NCI-H774 (cell line): ENCODE measurements around the gene SMC5.
A peak's percentile ranks its signal among the peaks of the same experiment; 100 is the strongest.
"Not testable (repeated sequence)": the region's sequence is repeated elsewhere in the genome, so short reads cannot be mapped to it uniquely, and the experiment has no call there.

ENCODE experiments used
- DNase-seq: peaks from one replicate; lab custom pipeline; 2025; lab: John Stamatoyannopoulos, UW

The SMC5 gene

DNA sequence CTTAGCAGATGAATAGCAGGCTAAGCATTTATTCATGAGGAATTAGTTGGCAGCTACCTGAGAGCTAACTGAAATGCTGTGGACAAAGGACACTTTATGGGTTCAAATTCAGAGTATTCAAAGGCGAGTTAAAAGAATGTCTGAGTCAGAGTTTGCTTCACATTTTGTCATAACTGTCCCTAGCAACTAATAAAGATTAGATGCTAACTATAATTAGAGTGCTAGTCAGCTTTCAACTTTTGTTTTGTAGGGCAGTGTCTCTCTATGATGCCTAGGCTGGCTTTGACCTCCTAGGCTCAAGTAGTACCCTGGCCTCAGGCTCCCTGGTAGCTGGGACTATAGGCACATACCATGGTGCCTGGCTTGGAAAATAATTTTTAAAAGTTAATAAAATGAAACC lies 4.6 kb downstream of the SMC5 start:
- no peak for DNase-seq

DNA sequence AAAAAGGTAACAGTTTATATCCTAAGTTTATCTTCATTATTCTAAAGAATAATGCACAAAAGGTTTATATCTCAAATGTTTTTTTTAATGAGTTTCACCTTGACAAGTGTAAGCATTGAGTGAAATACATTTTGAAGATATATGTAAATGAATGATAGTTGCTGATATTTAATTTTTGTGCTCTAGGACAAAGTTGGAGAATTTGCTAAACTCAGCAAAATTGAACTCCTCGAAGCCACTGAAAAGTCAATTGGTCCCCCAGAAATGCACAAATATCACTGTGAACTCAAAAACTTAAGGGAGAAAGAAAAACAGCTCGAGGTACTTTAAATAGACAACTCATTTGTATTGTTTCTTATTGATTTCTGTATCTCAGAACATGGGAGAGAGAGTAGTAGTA lies 19.5 kb downstream of the SMC5 start:
- no peak for DNase-seq

DNA sequence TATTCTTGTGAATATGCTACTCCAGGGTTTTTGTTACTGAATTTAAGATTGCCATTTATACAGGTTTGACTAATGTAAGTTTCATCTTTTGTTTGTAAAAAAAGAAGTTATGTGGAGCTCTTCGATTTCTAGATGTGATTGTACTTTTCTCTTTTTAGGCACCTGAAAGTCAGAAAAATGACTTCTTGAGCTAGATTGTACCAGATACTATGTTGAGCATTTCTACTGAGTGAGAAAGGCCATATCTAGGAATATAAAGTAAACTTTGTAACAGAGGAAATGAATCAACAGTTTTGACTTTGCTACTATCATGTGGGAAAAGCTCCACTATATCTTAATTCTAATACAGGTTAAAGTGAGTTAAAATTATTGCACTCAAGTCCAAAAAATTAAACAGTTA lies 25.1 kb downstream of the SMC5 start:
- DNase-seq: no peak

DNA sequence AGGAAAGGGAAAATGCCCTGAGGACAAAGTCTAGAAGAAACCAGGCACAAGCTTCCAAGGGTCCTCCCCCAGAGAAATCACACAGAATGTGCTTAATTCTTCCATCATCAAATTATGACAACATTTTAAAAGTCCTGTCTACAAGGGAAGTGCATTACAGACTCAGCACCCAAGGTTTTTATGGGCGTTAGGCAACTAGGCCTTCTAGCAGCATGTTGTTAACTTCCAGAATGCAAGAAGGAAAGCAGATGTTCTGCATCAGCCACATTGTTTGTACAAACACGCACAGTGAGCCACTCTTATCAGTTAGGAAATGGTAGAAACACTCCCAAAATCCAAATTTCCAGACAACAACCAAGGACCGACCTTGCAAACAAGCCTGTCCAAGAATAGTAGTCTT lies 26.5 kb downstream of the SMC5 start:
- no peak for DNase-seq

DNA sequence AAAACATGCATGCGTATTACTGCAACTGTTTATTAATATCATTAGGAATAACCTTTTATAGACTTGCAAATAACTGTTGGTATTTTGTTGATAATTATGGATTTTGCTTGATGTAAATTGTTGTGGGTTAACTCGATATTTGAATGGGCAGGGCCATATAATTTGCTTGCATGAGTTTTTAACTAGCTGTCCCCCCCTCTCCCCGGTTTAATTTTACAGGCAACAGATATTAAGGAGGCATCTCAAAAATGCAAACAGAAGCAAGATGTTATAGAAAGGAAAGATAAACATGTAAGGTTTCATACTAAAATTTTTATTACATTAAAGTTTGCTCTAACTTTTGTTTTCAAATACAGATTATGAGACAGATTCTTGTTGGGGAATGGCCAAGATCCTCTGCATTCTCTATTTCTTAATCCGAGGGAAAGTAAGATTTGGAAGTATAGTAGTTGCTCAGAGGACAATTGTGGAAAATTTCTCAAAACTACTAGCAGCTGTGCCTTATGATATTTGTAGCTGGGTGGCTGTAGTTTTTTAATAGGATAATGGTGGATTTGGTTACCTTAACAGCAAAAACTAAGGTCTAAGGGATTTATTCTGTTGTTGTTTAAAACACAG lies 27.3 kb downstream of the SMC5 start:
- no peak for DNase-seq

DNA sequence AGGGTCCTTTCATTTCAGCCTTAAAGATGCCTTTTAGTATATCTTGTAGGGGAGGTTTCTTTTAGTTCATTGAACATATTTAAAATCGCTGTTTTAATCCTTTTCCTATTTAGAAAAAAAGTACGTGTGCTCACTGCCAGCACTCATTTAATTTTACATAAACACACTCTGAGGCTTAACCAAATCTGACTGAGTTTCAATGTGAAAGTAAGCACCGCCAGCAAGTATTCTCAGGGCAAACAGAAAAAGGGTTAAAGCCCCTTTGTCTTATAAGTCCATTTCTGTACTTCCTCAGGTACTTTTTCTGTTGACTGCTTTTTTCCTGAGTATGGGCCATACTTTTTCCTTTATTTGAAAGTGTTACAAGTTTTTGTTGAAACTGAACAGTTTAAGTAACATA lies 31.8 kb downstream of the SMC5 start:
- no peak for DNase-seq

DNA sequence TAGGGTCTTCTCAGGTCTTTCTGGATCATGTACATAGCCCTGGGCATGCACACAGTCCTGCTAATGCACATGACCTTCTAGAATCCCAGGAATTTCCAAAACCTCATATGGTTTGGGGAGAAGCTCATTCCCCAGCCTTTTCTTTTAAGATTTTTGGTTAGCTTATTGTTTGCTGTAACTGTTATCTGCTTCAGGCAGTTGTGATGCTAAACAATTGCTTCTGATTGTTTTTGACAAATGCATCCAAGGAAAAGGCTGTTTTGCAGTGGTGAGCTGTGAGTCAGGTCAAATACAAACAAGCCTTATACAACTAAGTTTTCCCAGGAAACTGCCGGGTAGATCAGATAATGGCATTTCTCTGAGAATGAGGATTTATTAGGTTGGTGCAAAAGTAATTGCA lies 32.7 kb downstream of the SMC5 start:
- DNase-seq: no peak

DNA sequence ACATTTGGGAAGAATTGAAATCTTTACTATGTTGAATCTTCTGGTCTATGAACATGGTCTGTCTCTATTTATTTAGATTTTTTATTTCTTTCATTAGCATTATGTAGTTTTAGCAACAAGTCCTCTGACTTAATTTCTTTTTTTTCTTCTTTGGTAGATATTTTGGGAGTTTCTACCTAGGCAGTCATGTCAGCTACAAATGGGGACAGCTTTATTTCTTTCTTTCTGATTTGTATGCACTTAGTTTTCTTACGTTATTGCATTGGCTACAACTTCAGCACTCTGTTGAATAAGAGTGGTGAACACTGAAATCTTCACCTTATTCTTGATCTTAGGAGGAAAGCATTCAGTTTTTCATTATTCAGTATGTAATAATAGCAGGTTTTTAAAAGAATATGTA lies 33.5 kb downstream of the SMC5 start:
- no peak for DNase-seq

DNA sequence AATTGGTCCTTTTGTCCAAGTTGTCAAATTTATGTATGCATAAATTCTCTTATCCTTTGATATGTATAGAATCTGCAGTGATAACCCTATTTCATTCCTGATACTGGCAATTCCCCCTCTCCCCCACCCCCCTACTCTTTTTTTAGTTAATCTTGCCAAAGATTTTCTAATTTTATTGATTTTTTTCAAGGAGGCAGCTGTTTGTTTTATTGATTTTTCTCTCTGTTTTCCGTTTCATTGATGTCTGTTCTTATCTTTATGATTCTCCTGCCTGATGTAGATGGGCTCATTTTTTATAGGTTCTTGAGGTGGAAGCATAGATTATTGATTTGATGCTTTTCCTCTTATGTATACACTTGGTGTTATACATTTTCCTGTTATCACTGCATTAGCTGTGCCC lies 34.4 kb downstream of the SMC5 start:
- no peak for DNase-seq

DNA sequence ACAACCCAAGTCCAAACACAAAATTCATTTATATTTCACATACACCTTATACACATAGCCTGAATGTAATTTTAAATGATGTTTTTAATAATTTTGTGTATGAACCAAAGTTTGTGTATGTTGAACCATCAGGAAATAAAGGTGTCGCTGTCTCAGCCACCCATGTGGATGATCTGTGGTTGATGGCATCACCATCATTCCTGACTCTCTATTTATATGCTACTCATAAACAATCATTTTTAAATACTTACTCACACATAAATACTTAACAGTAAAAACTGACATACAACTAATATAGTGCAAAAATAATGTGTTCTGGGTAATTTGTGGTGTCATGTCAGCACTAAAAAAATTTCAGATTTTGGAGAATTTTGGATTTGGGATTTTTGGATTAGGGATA lies 38.4 kb downstream of the SMC5 start:
- no peak for DNase-seq

DNA sequence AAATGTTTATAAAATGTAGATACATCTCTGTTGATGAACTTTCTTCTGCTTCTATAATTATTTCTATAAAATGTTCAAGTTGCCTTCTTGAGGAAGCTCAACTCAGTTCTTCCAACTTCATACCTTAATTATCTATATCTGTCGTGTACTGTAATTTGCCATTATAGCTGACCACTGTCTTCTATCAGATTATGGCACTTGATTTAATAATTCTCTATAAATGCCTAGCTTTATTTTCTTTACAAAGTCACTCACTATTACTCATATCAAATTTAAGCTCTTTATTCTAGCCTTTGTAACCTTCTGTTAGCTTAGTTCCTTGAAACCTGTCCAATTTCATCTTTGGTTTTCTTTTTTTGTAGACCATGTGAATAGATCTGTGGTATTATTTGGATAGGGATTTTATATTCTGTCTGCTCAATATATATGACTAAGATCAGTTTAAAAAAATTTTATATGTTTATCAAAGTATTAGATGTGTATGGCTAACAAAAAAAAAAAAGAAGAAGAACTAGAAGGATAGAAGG lies 39.5 kb downstream of the SMC5 start:
- DNase-seq: no peak

DNA sequence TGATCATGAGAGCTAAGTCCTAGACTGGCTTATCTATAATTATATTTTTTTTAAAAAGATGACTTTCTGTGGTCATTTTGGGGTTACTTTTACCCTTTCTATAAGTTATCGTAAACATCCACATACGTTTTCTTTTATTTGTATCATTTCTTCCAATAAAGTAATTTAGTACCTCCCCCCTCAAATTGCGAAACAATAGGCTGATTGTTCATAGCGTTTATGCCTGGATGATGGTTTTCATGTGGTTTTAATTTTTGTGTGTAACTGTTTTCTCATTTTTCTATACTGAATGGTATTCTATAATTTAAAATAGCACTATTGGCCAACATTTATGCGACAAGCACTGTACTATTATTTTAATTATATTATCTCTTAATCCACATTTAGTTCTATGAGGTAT lies 44.5 kb downstream of the SMC5 start:
- no peak for DNase-seq

DNA sequence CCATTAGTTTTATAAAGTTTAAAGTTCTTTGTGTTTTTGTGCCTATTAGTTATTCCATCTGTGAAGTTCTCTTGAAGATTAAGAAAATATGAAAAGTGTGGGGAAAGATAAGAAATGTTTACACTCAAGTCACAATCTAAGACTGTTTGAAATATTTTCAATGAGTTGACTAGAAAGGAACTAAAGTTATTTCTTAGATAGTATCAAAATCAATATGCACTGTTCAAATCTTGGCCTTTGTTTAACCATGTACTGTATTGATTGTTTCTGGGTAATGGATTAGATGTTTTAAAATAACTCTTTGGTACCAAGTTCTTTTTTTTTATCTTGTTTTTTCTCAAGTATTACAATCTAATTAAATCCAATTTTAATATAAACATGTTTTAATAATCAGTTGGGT lies 46.0 kb downstream of the SMC5 start:
- no peak for DNase-seq

DNA sequence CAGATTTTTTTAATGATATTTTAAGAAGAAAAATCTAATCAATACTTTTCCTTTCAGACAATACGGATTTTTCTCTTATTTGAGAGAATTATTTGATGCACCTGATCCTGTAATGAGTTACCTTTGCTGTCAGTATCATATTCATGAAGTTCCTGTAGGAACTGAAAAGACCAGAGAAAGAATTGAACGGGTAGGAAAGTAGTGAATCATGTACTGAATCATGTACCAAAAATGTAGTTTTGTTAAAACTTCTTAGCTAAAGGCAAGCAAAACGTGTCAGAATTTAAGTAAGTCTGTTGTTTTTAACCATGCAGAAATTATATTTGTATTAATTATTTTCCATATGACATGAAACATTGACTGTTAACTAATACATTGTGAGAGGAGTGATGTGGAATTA lies 56.6 kb downstream of the SMC5 start:
- DNase-seq: no peak

DNA sequence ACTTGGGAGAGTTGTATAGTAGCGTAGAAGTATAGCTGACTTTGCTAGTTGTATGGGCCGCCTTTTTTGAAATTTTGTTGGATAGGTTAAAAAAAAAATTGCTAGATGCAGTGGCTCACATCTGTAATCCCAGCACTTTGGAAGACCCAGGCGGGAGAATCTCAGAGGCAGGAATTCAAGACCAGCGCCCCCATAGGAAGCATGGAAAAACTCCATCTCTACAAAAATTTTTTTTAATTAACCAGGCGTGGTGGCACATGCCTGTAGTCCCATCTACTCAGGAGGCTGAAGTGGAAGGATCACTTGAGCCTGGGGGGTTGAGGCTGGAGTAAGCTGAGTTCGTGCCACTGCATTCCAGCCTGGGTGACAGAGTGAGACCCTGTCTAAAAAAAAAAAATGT lies 59.2 kb downstream of the SMC5 start:
- DNase-seq: no peak

DNA sequence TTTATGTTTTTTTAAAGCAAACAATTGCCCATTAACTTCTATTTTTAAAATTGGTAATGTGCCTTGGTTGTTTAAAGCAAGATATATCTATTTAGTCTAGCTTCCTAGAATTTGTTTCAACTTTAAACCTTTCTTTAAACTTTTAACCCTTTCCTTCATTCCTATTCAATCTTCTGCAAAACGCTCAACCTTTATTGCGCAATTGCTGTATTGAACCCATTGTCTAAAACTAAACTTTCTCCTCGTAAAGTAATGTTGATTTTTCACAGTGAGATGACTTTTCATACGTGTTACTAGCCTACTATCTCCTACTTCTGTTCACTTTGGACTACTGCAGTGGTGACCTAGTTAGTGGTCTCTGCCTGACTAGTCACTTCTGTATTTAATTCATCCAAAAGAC lies 63.3 kb downstream of the SMC5 start:
- no peak for DNase-seq

DNA sequence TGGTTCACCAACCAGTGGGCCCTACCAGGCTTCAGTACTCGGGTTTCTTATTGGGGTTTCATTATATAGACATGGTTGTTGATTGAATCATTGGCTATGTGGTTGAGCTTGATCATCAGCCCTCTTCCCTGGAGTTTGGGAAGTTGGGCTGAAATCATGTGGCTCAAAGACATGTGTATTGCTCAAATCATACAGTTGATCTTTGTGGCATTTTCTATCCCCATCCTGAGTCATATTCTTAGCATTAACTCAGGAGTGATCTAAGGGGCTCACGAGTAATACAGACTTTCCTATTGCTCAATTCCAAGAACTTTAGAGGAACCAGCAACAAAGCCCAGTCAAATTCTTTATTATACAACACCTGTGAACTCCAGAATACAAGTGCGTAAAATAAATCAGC lies 66.2 kb downstream of the SMC5 start:
- no peak for DNase-seq

DNA sequence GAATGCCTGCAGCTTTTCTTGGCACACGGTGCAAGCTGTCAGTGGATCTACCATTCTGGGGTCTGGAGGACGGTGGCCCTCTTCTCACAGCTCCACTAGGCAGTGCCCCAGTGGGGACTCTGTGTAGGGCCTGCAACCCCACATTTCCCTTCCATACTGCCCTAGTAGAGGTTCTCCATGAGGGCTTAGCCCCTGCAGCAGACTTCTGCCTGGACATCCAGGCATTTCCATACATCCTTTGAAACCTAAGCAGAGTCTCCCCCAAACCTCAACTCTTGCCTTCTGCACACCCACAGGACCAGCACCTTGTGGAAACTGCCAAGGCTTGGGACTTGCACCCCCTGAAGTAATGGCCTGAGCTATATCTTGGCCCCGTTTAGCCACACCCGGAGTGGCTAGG lies 69.8 kb downstream of the SMC5 start:
- DNase-seq: not testable (repeated sequence)

DNA sequence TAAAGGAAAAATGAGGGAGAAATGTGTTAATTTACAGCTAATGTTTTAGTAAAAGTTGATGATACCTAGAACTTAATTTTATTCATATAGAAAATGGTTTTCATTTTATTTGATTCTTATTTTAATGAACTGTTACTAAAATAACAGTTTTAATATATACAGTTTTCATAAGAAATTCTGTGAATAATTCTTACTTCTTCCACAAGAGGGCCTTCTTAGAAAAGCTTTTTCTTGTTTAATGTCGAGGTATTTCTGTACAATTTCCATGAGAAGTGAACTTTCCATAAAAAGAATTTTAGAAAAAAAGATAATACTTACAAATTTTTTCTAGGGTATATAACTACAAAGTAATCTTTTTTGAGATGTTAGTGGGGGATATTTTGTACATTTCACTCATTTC lies 81.8 kb downstream of the SMC5 start:
- DNase-seq: peak; percentile 7

DNA sequence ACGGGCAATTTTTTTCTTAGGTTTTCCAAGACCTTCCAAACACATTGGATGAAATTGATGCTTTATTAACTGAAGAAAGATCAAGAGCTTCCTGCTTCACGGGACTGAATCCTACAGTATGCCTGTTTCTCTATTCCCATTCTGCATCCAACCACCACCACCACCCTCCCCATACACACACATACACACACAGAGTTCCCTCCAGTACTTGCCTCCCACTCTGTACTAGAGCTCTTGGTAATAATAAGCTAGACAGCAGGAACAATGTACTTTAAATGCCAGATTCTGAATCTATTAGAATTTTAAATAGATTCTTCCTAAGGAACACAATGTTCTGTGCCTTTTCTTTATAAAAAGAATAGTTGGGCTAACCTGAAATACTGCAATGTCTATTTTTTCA lies 88.3 kb downstream of the SMC5 start:
- no peak for DNase-seq

DNA sequence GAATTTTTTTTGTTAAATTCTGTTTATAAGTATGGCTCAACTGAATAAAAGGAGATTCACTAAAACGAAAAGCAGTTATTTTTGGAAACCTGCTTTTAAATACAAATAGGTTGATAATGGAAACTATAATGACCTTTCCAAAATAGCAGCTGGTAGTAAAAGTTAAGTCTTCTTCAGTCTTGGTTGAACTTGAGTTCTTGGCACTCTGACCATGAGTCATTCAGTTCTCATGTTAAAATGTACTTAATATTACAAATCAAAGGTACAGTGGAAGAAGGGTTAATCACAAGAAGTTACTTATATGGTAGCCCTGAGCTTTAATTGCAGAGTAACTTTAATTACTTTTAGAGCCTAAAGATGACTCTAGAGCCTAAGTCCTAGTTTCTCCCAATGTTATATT lies 93.6 kb downstream of the SMC5 start:
- no peak for DNase-seq

DNA sequence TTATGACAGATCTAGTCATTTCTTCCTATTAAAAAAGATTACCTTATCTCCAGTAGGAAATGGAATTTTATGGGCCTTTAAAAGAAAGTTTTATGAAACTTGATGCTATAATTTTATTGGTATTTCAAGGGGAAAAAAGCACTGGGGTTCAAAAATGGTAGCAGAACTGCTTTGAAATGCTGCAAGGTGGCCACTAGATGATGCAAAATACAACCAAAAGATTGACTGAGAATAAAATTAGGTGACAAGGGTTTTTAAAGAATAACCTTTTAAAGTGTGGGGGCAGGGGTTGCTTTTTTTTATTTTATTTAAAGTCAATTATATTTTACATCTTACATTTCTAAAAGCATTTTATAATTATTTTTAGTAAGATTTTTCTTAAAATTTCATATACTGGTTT lies 94.0 kb downstream of the SMC5 start:
- DNase-seq: no peak

DNA sequence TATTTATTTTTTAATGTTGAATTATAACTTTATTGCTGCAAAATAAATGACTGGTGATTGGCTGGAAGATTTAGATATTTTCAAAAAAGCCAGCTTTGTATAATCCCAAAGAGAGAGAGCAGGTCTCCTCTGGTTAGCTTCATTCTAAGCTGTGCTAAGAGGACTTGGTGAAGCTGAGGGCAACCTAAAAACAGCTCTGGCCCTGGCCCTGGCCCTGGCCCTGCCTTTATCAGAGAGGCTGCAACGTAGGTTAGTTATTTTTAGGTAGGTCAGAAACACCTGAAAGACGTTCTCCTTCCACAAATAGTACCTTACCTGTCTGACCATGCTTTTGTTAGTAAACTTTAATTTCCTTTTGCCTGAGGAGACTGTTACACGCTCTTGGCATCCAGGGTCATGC lies 97.0 kb downstream of the SMC5 start:
- no peak for DNase-seq

DNA sequence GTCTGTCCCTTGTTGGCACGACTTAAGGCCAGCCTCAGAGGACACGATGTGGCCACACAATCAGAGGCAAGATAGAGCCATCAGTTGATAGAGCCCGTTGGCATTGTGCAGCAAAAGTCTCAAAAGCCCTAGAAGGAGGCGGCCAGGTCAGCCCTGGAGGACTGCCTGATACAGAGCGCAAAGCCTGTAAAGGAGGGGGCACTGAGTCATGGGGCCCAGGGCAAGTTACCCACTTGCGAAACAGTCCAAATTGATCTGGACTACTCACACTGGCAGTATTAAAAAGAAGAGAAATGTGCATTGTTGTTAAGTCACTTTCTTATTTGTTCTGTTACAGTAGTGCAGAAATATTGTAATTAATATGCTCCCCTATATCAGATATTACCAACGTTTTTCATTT lies 104.2 kb downstream of the SMC5 start:
- no peak for DNase-seq

DNA sequence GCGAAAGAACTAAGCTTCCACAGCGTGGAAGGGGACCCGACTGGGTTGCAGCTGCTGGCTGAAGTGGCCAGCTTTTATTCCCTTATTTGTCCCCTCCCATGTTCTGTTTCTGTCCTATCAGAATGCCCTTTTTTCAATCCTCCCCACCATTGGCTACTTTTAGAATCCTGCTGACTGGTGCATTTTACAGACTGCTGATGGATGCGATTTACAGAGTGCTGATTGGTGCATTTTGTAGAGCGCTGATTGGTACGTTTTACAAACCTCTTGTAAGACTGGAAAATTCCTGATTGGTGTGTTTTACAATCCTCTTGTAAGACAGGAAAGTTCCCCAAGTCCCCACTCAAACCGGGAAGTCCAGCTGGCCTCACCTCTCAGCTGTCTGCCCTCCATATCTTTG lies 105.0 kb downstream of the SMC5 start:
- DNase-seq: no peak
